RWPE2 (cell line): ENCODE results near the gene SLC5A12.

Source experiments
- ATAC-seq: fragments of 200-7000 bp; cut with Tn5 transposase; 3 replicates; pipeline ENCODE4 v1.9.1; 2021; ENCODE audit warnings: low read depth
- DNase-seq: peaks from one replicate; pipeline ENCODE4 v3.0.0-alpha.2; 2020; ENCODE audit warnings: low spot score
- H3K27ac ChIP-seq: fragments of 450-650 bp; 2 replicates; pipeline ENCODE4 v1.5.1; 2017; ENCODE audit warnings: mild to moderate bottlenecking; ENCODE audit not compliant: poor library complexity, severe bottlenecking
- H3K27me3 ChIP-seq: fragments of 250-450 bp; sonication (Bioruptor Pico); 2 replicates; pipeline ENCODE4 v1.5.1; 2021; ENCODE audit warnings: mild to moderate bottlenecking, moderate library complexity; ENCODE audit not compliant: insufficient read depth, poor library complexity, severe bottlenecking
- H3K36me3 ChIP-seq: fragments of 250-450 bp; sonication (Bioruptor Pico); 2 replicates; pipeline ENCODE4 v1.5.1; 2020; ENCODE audit warnings: low read depth, mild to moderate bottlenecking, moderate library complexity
- H3K4me1 ChIP-seq: fragments of 250-450 bp; sonication (Bioruptor Pico); 2 replicates; pipeline ENCODE4 v1.5.1; 2021; ENCODE audit warnings: mild to moderate bottlenecking, moderate library complexity; ENCODE audit not compliant: insufficient read depth, poor library complexity, severe bottlenecking
- H3K4me3 ChIP-seq: fragments of 250-450 bp; sonication (Bioruptor Pico); 2 replicates; pipeline ENCODE4 v1.5.1; 2021; ENCODE audit warnings: mild to moderate bottlenecking, moderate library complexity; ENCODE audit not compliant: severe bottlenecking
- H3K9me3 ChIP-seq: fragments of 250-450 bp; sonication (Bioruptor Pico); 2 replicates; pipeline ENCODE4 v1.5.1; 2021; ENCODE audit warnings: mild to moderate bottlenecking, moderate library complexity; ENCODE audit not compliant: severe bottlenecking
- CTCF ChIP-seq: fragments of 450-650 bp; IDR thresholded peaks from one replicate; pipeline ENCODE4 v1.5.1; 2017; ENCODE audit warnings: mild to moderate bottlenecking, moderate library complexity; ENCODE audit not compliant: poor library complexity, severe bottlenecking

The SLC5A12 gene

GRCh38 chr11:26712497-26712896 lies 9.4 kb downstream of the SLC5A12 start:
- no peaks in the 10 kb centered on the region for H3K4me1 ChIP-seq
- H3K36me3 ChIP-seq, result no peaks in the 10 kb centered on the region
- no peaks in the 10 kb centered on the region for H3K9me3 ChIP-seq
- no peak for ATAC-seq
- peaks cover 10% of the 10 kb centered on the region for H3K27me3 ChIP-seq
- no peak for DNase-seq
- no peak overlapping the region for H3K27ac ChIP-seq
- no peak for TF ChIP-seq CTCF
- H3K4me3 ChIP-seq, result no peak overlapping the region

GRCh38 chr11:26710489-26710888 lies 11.4 kb downstream of the SLC5A12 start:
- ATAC-seq (no peak), DNase-seq (no peak)
- no peaks in the 10 kb centered on the region for H3K9me3 ChIP-seq
- no peak overlapping the region for H3K4me3 ChIP-seq
- H3K4me1 ChIP-seq, result no peaks in the 10 kb centered on the region
- no peaks in the 10 kb centered on the region for H3K36me3 ChIP-seq
- no peak overlapping the region for H3K27ac ChIP-seq
- no peak for TF ChIP-seq CTCF
- peaks cover 10% of the 10 kb centered on the region for H3K27me3 ChIP-seq

- Histone ChIP-seq H3K4me3 (no peak overlapping the region), H3K4me1 (no peaks in the 10 kb centered on the region), H3K27ac (no peak overlapping the region), H3K36me3 (no peaks in the 10 kb centered on the region), H3K27me3 (peaks cover 10% of the 10 kb centered on the region), H3K9me3 (no peaks in the 10 kb centered on the region)
- no peak for TF ChIP-seq CTCF
- DNase-seq (no peak), ATAC-seq (no peak)
These were observed 13.0 kb downstream of the SLC5A12 start for GRCh38 chr11:26708736-26709456.

DNA sequence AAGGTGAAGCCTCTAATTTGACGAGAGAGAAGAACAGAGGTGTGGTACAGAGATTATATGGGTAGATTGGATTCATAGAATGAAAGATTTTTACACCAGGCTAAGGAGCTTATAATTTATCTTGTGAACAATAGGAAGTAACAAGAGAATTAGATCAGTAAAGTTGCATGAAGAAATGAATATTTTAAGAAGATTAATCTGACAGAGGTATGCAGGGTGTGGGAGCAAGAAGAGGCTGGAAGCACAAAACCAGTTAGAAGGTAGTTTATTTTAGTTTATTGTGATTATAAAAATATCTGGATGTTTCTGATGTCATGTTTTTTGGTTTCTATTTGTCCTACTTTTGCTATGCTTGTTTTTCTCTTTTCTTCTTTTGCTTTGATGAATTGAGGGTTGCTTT lies 15.7 kb downstream of the SLC5A12 start:
- H3K4me3 ChIP-seq, result no peak overlapping the region
- no peaks in the 10 kb centered on the region for H3K4me1 ChIP-seq
- H3K36me3 ChIP-seq, result no peaks in the 10 kb centered on the region
- no peak for ATAC-seq
- no peak overlapping the region for H3K27ac ChIP-seq
- no peak for TF ChIP-seq CTCF
- no peak for DNase-seq
- no peaks in the 10 kb centered on the region for H3K9me3 ChIP-seq
- no peaks in the 10 kb centered on the region for H3K27me3 ChIP-seq

- ATAC-seq (no peak), DNase-seq (no peak)
- Histone ChIP-seq H3K4me3 (no peak overlapping the region), H3K27me3 (no peaks in the 10 kb centered on the region), H3K9me3 (no peaks in the 10 kb centered on the region), H3K36me3 (no peaks in the 10 kb centered on the region), H3K27ac (no peak overlapping the region), H3K4me1 (no peaks in the 10 kb centered on the region)
- no peak for TF ChIP-seq CTCF
These were observed 17.6 kb downstream of the SLC5A12 start for GRCh38 chr11:26704249-26704648.
